H9 (cell line): ENCODE data around the gene KCTD20. TPM values are rescaled to one million over a fixed set of nuclear protein-coding genes. Genes with fewer than 3 reads are reported as not detected.

Experiments
- DNase-seq: peaks from one replicate; pipeline ENCODE4 v3.0.0-alpha.2; 2017
- H2AFZ ChIP-seq: one replicate; pipeline ENCODE4 v1.6.1; 2013; ENCODE audit warnings: mild to moderate bottlenecking, low read length, control low read depth, moderate library complexity
- H2AK5ac ChIP-seq: 2 replicates; pipeline ENCODE4 v1.6.1; 2013; ENCODE audit warnings: low read length, control low read depth, mixed read lengths; ENCODE audit not compliant: insufficient read length
- H2BK120ac ChIP-seq: one replicate; pipeline ENCODE4 v1.6.1; 2013; ENCODE audit warnings: low read depth, mild to moderate bottlenecking, low read length, control low read depth, inconsistent platforms; ENCODE audit not compliant: poor library complexity, severe bottlenecking
- H2BK12ac ChIP-seq: 2 replicates; pipeline ENCODE4 v1.6.1; 2013; ENCODE audit warnings: low read length, control low read depth, mixed read lengths, low read depth; ENCODE audit not compliant: insufficient read length
- H2BK15ac ChIP-seq: 2 replicates; pipeline ENCODE4 v1.6.1; 2013; ENCODE audit warnings: low read depth, low read length, control low read depth
- H2BK20ac ChIP-seq: one replicate; pipeline ENCODE4 v1.6.1; 2013; ENCODE audit warnings: low read depth, mild to moderate bottlenecking, low read length, control low read depth, inconsistent platforms; ENCODE audit not compliant: poor library complexity, severe bottlenecking
- H2BK5ac ChIP-seq: 2 replicates; pipeline ENCODE4 v1.6.1; 2013; ENCODE audit warnings: low read length, control low read depth, mixed read lengths; ENCODE audit not compliant: insufficient read length
- H3K14ac ChIP-seq: 2 replicates; pipeline ENCODE4 v1.6.1; 2013; ENCODE audit warnings: low read length, control low read depth; ENCODE audit not compliant: insufficient read depth
- H3K18ac ChIP-seq: 2 replicates; pipeline ENCODE4 v1.6.1; 2013; ENCODE audit warnings: low read depth, mild to moderate bottlenecking, mixed read lengths, low read length, control low read depth; ENCODE audit not compliant: insufficient read length
- H3K23ac ChIP-seq: 2 replicates; pipeline ENCODE4 v1.6.1; 2013; ENCODE audit warnings: low read length, control low read depth, mixed read lengths, low read depth; ENCODE audit not compliant: insufficient read length
- H3K23me2 ChIP-seq: 2 replicates; pipeline ENCODE4 v1.6.1; 2013; ENCODE audit warnings: low read depth, mild to moderate bottlenecking, mixed read lengths, low read length, control low read depth; ENCODE audit not compliant: insufficient read length, poor library complexity, severe bottlenecking
- H3K27ac ChIP-seq: 2 replicates; pipeline ENCODE4 v1.5.1; 2013; ENCODE audit warnings: low read length, control low read depth, mixed read lengths, low read depth; ENCODE audit not compliant: insufficient read length
- H3K27me3 ChIP-seq: 2 replicates; pipeline ENCODE4 v1.6.1; 2013; ENCODE audit warnings: low read length, control low read depth, inconsistent platforms; ENCODE audit not compliant: insufficient read depth
- H3K4ac ChIP-seq: 2 replicates; pipeline ENCODE4 v1.6.1; 2013; ENCODE audit warnings: low read depth, mild to moderate bottlenecking, control low read depth, inconsistent platforms, low read length, moderate library complexity
- H3K4me1 ChIP-seq: 2 replicates; pipeline ENCODE4 v1.6.1; 2013; ENCODE audit warnings: low read length, control low read depth, inconsistent platforms; ENCODE audit not compliant: insufficient read depth
- H3K4me2 ChIP-seq: 2 replicates; pipeline ENCODE4 v1.6.1; 2013; ENCODE audit warnings: low read length, control low read depth, mixed read lengths; ENCODE audit not compliant: insufficient read length, insufficient read depth
- H3K56ac ChIP-seq: 2 replicates; pipeline ENCODE4 v1.6.1; 2013; ENCODE audit warnings: low read depth, mild to moderate bottlenecking, mixed read lengths, low read length, control low read depth; ENCODE audit not compliant: insufficient read length
- H3K79me1 ChIP-seq: 2 replicates; pipeline ENCODE4 v1.6.1; 2013; ENCODE audit warnings: low read depth, mild to moderate bottlenecking, moderate library complexity, low read length, control low read depth, inconsistent platforms; ENCODE audit not compliant: insufficient read depth, poor library complexity, severe bottlenecking
- H3K79me2 ChIP-seq: 2 replicates; pipeline ENCODE4 v1.6.1; 2013; ENCODE audit warnings: low read length, control low read depth, inconsistent platforms; ENCODE audit not compliant: insufficient read depth
- H3K9ac ChIP-seq: 2 replicates; pipeline ENCODE4 v1.6.1; 2013; ENCODE audit warnings: low read length, control low read depth, mixed read lengths; ENCODE audit not compliant: insufficient read length; ENCODE audit errors: extremely low read depth
- H3K9me3 ChIP-seq: one replicate; pipeline ENCODE4 v1.6.1; 2013; ENCODE audit warnings: low read depth, low read length, inconsistent platforms; ENCODE audit not compliant: control insufficient read depth
- H3T11ph ChIP-seq: one replicate; pipeline ENCODE4 v1.6.1; 2013; ENCODE audit warnings: mild to moderate bottlenecking, low read length, control low read depth, inconsistent platforms
- H4K20me1 ChIP-seq: one replicate; pipeline ENCODE4 v1.6.1; 2013; ENCODE audit not compliant: control insufficient read depth, insufficient read length, insufficient read depth
- H4K5ac ChIP-seq: 2 replicates; pipeline ENCODE4 v1.6.1; 2013; ENCODE audit warnings: low read depth, mild to moderate bottlenecking, mixed read lengths, low read length, control low read depth; ENCODE audit not compliant: insufficient read length
- H4K8ac ChIP-seq: replicated peaks from 2 replicates; pipeline ENCODE4 v1.6.1; 2013; ENCODE audit warnings: low read length, control low read depth, mixed read lengths, low read depth; ENCODE audit not compliant: insufficient read length
- H4K91ac ChIP-seq: 2 replicates; pipeline ENCODE4 v1.6.1; 2013; ENCODE audit warnings: low read depth, mild to moderate bottlenecking, moderate library complexity, mixed read lengths, low read length, control low read depth; ENCODE audit not compliant: insufficient read length
- H3K27ac Mint-ChIP-seq, 3 experiments: 2 replicates in 2 of 3; 3 replicates in 1 of 3; pipeline ENCODE4 v1.8.0; 2020 to 2021; ENCODE audit warnings: mixed read lengths in 3 of 3, mild to moderate bottlenecking in 1 of 3, moderate library complexity in 1 of 3
- H3K27me3 Mint-ChIP-seq: 2 replicates; pipeline ENCODE4 v1.8.0; 2021; ENCODE audit warnings: low read depth, mild to moderate bottlenecking, moderate library complexity, mixed read lengths
- H3K36me3 Mint-ChIP-seq, 3 experiments: 2 replicates in 2 of 3; 3 replicates in 1 of 3; pipeline ENCODE4 v1.8.0; 2020 to 2021; ENCODE audit warnings: low read depth in 3 of 3, mixed read lengths in 3 of 3; ENCODE audit not compliant: insufficient read depth in 1 of 3
- H3K4me1 Mint-ChIP-seq, 2 experiments: 2 replicates each; pipeline ENCODE4 v1.8.0; 2020; ENCODE audit warnings: mixed read lengths in 2 of 2
- H3K4me3 Mint-ChIP-seq, 2 experiments: 2 replicates in 1 of 2; 3 replicates in 1 of 2; pipeline ENCODE4 v1.8.0; 2020 to 2021; ENCODE audit warnings: mild to moderate bottlenecking in 2 of 2, mixed read lengths in 2 of 2, moderate library complexity in 1 of 2
- H3K9me3 Mint-ChIP-seq, 2 experiments: 2 replicates in 1 of 2; 3 replicates in 1 of 2; pipeline ENCODE4 v1.8.0; 2020; ENCODE audit warnings: mild to moderate bottlenecking in 2 of 2, mixed read lengths in 2 of 2, moderate library complexity in 1 of 2
- CTCF ChIP-seq: fragments of 200-600 bp; sonication (generic); conservative IDR thresholded peaks from 3 replicates; pipeline ENCODE4 v1.8.0; 2021; ENCODE audit warnings: antibody characterized with exemption, mild to moderate bottlenecking
- WGBS: extraction: QIAGEN DNeasy Blood & Tissue Kit; methylation state at CpG from one replicate; pipeline ENCODE4 v1.1.7; 2013; ENCODE audit warnings: missing lambda C conversion rate, low lambda C conversion rate, mixed read lengths; ENCODE audit not compliant: insufficient read length; ENCODE audit errors: extremely low coverage; 5-methylcytosine and 5-hydroxymethylcytosine counted together
- total RNA-seq: library from RNA; stranded (reverse); gene quantifications from 2 replicates; pipeline ENCODE4 v1.2.1, GENCODE V29; 2021

The KCTD20 gene
- total RNA-seq, 1 experiment from 2014 or later: 22.6 TPM

- WGBS: no CpG with 5 or more reads among the region's 2 CpGs
- Histone ChIP-seq H3K9ac (no peak overlapping the region), H3K9me3 (no peaks in the 10 kb centered on the region), H3K23ac (no peak overlapping the region), H2BK120ac (no peak overlapping the region), H3K4ac (no peak overlapping the region), H3K18ac (no peak overlapping the region), H3K4me1 (no peaks in the 10 kb centered on the region), H4K5ac (no peak overlapping the region), H3K27me3 (no peaks in the 10 kb centered on the region), H3K14ac (no peak overlapping the region), H3K23me2 (no peaks in the 10 kb centered on the region), H3K4me2 (no peak overlapping the region), H3K27ac (no peak overlapping the region), H2BK12ac (no peak overlapping the region), H4K8ac (no peak overlapping the region), H2BK5ac (no peak overlapping the region), H3K79me1 (no peaks in the 10 kb centered on the region), H2BK20ac (no peak overlapping the region), H3K79me2 (no peaks in the 10 kb centered on the region), H2AFZ (no peak overlapping the region), H3T11ph (no peak overlapping the region), H2AK5ac (no peak overlapping the region), H2BK15ac (no peak overlapping the region), H3K56ac (no peak overlapping the region), H4K20me1 (no peaks in the 10 kb centered on the region), H4K91ac (no peak overlapping the region)
- no peaks in the 10 kb centered on the region for H3K27me3 Mint-ChIP-seq
- no peak overlapping the region for H3K27ac Mint-ChIP-seq
- no peak overlapping the region for H3K4me3 Mint-ChIP-seq
- H3K4me1 Mint-ChIP-seq: no peaks in the 10 kb centered on the region; a peak in 1 of 4 replicates
- TF ChIP-seq CTCF: no peak
- DNase-seq: no peak
- H3K9me3 Mint-ChIP-seq: no peaks in the 10 kb centered on the region
- peaks cover 7 to 50% (median 44%) of the 10 kb centered on the region in 3 experiments; a peak in 6 of 7 replicates for H3K36me3 Mint-ChIP-seq
Measured at GRCh38 chr6:36517408-36517807, 74.6 kb downstream of the KCTD20 start.
